ENCODE data around the gene AP3D1. TPM values are rescaled to one million over a fixed set of nuclear protein-coding genes. Genes with fewer than 3 reads are reported as not detected.
A peak's percentile ranks its signal among the peaks of the same experiment; 100 is the strongest.

The AP3D1 gene
- total RNA-seq, 4 donors from 2014 or later = 71.0 to 139 (median 99.0) TPM

- Histone ChIP-seq H3K27ac (peak overlapping the region; percentile 95 to 100 (median 96)), H3K27me3 (no peaks in the 10 kb centered on the region), H3K36me3 (no peaks in the 10 kb centered on the region), H3K9me3 (no peaks in the 10 kb centered on the region), H3K4me1 (peaks cover 40 to 58% of the 10 kb centered on the region in 2 donors), H3K4me3 (no peak overlapping the region)
- no peak for ATAC-seq
- peak; percentile 23 to 63 for DNase-seq
- TF ChIP-seq POLR2A (IDR thresholded peaks at IDR 0.05) = peak in 1 of 2 donors; percentile 51
- TF ChIP-seq CTCF (IDR thresholded peaks at IDR 0.05 in 4 of 5, conservative IDR thresholded peaks at IDR 0.05 in 1 of 5) = no peak
- intact Hi-C loops (cut with DNase I; ENCODE audit: low total_unique reads) (no loop called here), in situ Hi-C loops (cut with MboI; ENCODE audit: low sequenced_read_pairs in 4 of 4) (no loop called here)
Observed at GRCh38 chr19:2054763-2055162, 96.6 kb downstream of the AP3D1 start.

GRCh38 chr19:2053601-2054389 lies 97.6 kb downstream of the AP3D1 start:
- Histone ChIP-seq H3K4me1 (peaks cover 36 to 50% of the 10 kb centered on the region in 2 donors), H3K36me3 (peaks cover 0 to 8% of the 10 kb centered on the region in 2 donors), H3K4me3 (no peak overlapping the region), H3K27ac (peak overlapping the region; percentile 95 to 100 (median 96)), H3K9me3 (no peaks in the 10 kb centered on the region), H3K27me3 (no peaks in the 10 kb centered on the region)
- DNase-seq = peak; percentile 53 to 79
- intact Hi-C loops (cut with DNase I; ENCODE audit: low total_unique reads) = no loop called here
- in situ Hi-C loops (cut with MboI; ENCODE audit: low sequenced_read_pairs in 4 of 4) = no loop called here
- no peak for ATAC-seq
- TF ChIP-seq POLR2A (IDR thresholded peaks at IDR 0.05) (peak in 1 of 2 donors; percentile 38), CTCF (IDR thresholded peaks at IDR 0.05 in 4 of 5, conservative IDR thresholded peaks at IDR 0.05 in 1 of 5) (no peak)

GRCh38 chr19:2051773-2052704 lies 99.3 kb downstream of the AP3D1 start:
- TF ChIP-seq POLR2A (IDR thresholded peaks at IDR 0.05) (no peak), CTCF (IDR thresholded peaks at IDR 0.05 in 4 of 5, conservative IDR thresholded peaks at IDR 0.05 in 1 of 5) (no peak)
- intact Hi-C loops (cut with DNase I; ENCODE audit: low total_unique reads) = loop anchor here (1.0 to 2.0 kb wide), 2 partner anchors 7 to 13 kb away; no protein-coding TSS in a partner anchor
- peaks cover 51 to 56% of the 10 kb centered on the region in 2 donors for H3K4me1 ChIP-seq
- H3K9me3 ChIP-seq = no peaks in the 10 kb centered on the region
- H3K27me3 ChIP-seq = no peaks in the 10 kb centered on the region
- no peak for ATAC-seq
- H3K36me3 ChIP-seq = peaks cover 0 to 8% of the 10 kb centered on the region in 2 donors
- peak overlapping the region; percentile 48 to 91 (median 60) for H3K4me3 ChIP-seq
- H3K27ac ChIP-seq = peak overlapping the region; percentile 91 to 100 (median 96)
- in situ Hi-C loops (cut with MboI; ENCODE audit: low sequenced_read_pairs in 4 of 4) = no loop called here
- DNase-seq = peak; percentile 18 to 49

GRCh38 chr19:2050991-2051772 lies 100.2 kb downstream of the AP3D1 start, which contains the start of gene MKNK2:
TSS of gene MKNK2 (minus strand) at chr19:2051244. CDS start at chr19:2050851, 393 bp downstream.
- Histone ChIP-seq H3K9me3 (no peaks in the 10 kb centered on the region), H3K27me3 (no peaks in the 10 kb centered on the region), H3K4me1 (peaks cover 58 to 61% of the 10 kb centered on the region in 2 donors), H3K4me3 (peak within 1 kb of the TSS; percentile 82 to 100 (median 95)), H3K27ac (peak within 1 kb of the TSS; percentile 96 to 100 (median 100)), H3K36me3 (peaks cover 0 to 13% of the 10 kb centered on the region in 2 donors)
- peak; percentile 45 to 52 for ATAC-seq
- peak; percentile 86 to 87 for DNase-seq
- TF ChIP-seq POLR2A (IDR thresholded peaks at IDR 0.05) = peak; percentile 100
- peak; percentile 34 to 81 (median 58) for TF ChIP-seq CTCF (IDR thresholded peaks at IDR 0.05 in 4 of 5, conservative IDR thresholded peaks at IDR 0.05 in 1 of 5)
- intact Hi-C loops (cut with DNase I; ENCODE audit: low total_unique reads) = loop anchor here (1.0 to 2.0 kb wide), 2 partner anchors 8 to 14 kb away; no protein-coding TSS in a partner anchor
- in situ Hi-C loops (cut with MboI; ENCODE audit: low sequenced_read_pairs in 4 of 4) = no loop called here
